Measurements from ENCODE around the gene UBTD2.
"Not testable (repeated sequence)": the region's sequence is repeated elsewhere in the genome, so short reads cannot be mapped to it uniquely, and the experiment has no call there.

Gene UBTD2

DNA sequence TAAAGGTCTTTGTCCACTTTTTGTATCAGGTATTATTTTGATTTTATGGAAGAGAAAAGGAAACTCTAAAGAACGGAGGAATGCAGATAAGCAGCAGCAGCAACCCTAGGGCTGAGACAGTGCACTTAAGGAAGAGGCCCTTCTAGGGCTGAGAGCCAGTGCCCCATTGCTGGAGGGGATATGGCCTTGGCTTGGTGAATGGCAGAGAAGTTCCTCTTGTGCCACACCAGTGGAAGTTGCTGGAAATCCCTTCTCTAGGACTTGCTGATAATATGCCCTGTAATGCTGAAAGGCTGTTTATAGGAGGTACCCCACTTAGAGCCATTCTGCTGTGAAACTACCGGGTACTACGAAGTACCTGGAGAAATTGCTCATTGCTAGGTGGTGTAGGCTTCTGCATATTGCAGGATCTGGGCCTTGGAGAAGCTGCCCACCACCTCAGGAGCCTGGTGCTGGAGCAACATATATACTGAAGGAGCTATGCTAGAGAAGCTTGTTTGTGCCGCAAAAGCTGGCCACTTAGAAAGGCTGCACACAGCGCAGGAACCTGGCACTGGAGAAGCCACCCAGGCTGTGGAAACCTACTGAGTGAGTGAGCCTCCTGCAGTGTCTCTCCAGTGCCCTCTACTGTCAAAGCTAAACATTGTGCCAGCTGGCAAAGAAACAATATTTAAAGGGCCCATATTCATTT is 9.6 kb upstream of the UBTD2 start:
- peak in 45 of 51 donors; percentile 6 to 79 (median 37) for DNase-seq

GRCh38 chr5:172291837-172292236 is 8.3 kb upstream of the UBTD2 start:
- DNase-seq, result not testable (repeated sequence)

DNA sequence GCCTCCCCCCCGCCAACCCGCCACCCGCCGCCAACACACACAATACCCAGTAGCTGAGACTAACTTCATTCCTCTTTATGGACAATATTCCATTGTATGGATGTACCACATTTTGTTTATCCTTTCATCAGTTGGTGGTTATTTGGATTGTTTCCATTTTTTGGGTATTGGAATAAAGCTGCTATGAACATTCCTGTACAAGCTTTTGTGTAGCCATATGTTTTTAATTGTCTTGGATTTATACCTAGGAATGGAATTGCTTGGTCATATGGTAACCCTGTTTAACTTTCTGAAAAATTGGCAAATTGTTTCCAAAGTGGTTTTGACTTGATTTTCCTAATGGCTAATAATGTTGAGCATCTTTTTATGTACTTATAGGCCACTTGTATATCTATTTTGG is 4.9 kb upstream of the UBTD2 start:
- DNase-seq, result no peak

- not testable (repeated sequence) for DNase-seq
Observed at GRCh38 chr5:172287140-172287539, 3.6 kb upstream of the UBTD2 start.

GRCh38 chr5:172285226-172286143 is 1.9 kb upstream of the UBTD2 start:
- DNase-seq, result peak in 2 of 51 donors; percentile 3 to 31

- peak in 1 of 51 donors; percentile 34 for DNase-seq
Observed at GRCh38 chr5:172284611-172284980, 1.0 kb upstream of the UBTD2 start.

GRCh38 chr5:172283862-172284610 is 472 bp upstream of the UBTD2 start:
- DNase-seq, result peak; percentile 38 to 90 (median 79)

GRCh38 chr5:172282272-172283019 is 1.1 kb downstream of the UBTD2 start:
- peak in 1 of 51 donors; percentile 9 for DNase-seq

DNA sequence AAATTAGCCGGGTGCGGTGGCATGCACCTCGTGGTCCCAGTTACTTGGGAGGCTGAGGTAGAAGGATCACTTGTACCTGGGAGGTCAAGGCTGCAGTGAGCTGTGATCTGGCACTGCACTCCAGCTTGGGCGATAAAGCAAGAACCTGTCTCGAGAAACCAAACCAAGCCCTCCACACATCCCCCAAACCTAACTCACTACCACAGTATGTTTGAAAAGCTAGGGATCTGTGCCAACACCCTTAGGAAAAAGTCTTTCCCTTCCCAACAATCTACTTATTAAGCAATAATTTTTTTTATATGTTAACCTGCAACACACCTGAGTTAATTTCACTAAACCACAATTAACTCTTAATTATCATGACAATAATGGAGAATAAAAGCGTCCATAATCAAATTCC is 2.2 kb downstream of the UBTD2 start:
- DNase-seq, result no peak

GRCh38 chr5:172280929-172281328 is 2.6 kb downstream of the UBTD2 start:
- DNase-seq, result no peak

DNA sequence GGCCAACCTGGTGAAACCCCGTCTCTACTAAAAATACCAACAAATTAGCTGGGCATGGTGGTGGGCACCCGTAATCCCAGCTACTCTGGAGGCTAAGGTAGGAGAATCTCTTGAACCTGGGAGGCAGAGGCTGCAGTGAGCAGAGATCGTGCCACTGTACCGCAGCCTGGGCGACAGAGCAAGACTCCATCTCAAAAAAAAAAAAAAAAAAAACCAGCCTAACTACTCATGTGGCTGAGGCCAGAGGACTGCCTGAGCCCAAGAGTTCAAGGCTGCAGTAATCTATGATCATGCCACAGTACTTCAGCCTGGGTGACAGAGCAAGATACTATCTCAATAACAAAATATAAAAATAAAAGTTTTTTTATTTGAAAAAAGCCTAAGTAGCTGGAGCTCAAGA is 3.2 kb downstream of the UBTD2 start:
- DNase-seq, result no peak

- no peak for DNase-seq
Observed at GRCh38 chr5:172278356-172278755, 5.2 kb downstream of the UBTD2 start.

DNA sequence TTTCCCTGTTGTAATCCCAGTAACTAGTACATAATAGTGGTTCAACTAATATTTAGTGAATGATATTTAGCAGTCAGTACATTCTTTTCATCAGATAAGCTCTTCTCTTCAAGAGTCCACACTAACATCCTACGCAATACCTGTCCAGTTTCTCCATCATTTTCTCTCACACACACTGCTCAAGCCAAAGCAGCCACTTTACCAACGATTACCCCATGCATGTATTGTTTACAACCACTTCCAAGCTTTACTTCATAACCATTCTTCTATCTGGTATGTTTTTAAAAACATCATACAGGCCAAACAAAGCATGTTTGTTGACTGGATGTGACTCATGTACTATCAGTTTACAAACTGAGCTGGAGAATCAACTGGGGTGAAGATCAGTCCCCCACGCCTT is 7.3 kb downstream of the UBTD2 start:
- DNase-seq, result no peak

DNA sequence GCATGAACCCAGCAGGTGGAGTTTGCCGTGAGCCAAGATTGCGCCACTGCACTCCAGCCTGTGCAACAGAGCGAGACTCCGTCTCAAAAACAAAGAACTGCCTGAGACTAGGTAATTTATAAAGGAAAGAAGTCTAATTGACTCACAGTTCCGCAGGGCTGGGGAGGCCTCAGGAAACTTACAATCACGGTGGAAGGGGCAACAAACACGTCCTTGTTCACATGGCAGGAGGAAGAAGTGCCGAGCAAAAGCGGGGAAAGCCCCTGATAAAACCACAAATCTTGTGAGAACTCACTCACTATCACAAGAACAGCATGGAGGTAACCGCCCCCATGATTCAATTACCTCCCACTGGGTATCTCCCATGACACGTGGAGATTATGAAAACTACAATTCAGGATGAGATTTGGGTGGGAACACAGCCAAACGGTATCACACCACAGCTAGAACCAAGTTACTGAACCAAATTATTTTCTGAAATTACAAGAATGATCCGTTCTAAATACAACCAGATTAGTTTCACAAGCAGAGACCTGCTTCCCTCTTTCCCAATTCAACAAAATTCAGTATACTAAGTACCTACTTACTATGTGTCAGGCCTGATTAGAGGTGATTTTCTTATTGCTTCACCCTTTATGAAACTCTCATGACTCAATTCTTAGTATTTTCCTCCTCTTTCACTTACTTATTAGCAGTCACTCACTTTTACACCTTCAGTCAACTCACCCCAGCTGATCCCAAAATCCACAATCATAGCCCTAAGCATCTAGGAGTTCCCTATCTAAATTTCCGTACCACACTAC is 8.4 kb downstream of the UBTD2 start:
- peak in 1 of 51 donors; percentile 15 for DNase-seq

DNA sequence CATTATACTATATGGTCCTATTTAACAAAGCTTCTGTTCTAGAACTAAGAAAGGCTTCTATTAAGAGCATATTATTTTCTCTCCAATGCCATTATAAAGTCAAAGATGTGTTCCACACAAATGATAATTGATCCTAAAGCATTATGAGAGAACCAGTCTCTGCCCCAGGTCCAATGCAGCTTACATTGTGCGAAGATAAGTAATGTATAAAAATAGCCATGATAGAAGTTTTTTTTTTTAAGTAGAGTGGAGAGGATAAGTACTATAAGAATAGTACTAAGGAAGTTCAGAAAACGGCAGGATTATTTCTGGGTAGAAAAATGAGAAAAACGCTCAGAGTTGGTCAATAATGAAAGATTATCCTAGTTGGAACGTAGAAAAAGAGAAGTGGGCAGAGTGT is 15.6 kb downstream of the UBTD2 start:
- no peak for DNase-seq

- no peak for DNase-seq
Observed at GRCh38 chr5:172266676-172267092, 16.9 kb downstream of the UBTD2 start.

- DNase-seq, result no peak
Observed at GRCh38 chr5:172266071-172266675, 17.4 kb downstream of the UBTD2 start.

DNA sequence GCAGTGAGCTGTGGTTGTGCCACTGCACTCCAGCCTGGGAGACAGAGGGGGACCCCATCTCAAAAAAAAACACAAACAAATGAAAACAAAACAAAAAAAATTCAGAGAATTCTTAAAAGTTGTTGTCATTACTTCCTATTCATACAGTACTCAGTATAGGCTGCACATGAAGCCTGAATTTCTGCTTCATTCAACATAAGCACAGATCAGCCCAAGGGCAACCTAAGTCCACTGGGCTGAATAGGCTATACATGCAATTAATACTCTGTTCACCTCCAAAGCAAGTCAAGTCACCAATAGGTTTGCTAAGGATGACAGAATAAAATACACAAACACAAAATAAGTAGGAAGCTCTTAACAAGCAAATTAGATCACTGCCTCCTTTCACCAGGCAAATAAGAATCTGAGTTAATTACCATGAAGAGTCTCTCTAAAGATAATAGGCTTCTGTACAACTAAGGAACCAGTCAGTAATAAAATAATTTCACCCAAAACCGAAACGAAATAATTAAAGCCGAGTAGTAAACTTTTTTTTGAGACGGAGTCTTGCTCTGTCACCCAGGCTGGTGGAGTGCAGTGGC is 18.7 kb downstream of the UBTD2 start:
- DNase-seq, result no peak

DNA sequence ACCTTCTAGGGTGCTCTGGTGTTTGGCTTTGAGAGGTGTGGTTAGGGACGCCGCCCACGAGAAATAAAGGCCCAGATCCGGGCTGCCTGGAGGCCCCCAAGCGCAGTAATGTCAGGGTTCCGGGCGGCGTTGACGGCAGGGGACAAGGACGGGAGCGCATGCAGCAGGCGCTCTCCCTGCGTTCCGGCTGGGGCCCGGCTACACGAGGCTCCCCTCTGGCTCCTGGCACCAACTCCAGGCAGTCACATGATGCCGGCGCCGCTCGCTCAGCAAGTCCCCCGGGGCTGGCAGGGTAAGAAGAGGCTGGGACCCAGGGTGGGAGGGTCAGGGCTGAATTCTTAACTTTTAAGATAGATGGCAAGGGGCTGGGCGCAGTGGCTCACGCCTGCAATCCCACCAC is 28.1 kb downstream of the UBTD2 start:
- DNase-seq, result no peak

- DNase-seq, result no peak
Observed at GRCh38 chr5:172252501-172252900, 31.1 kb downstream of the UBTD2 start.

Measured in hypothalamus (tissue), 51 donors.